HG03097 (cell line): ENCODE data around the gene DNAJA4.
"Not testable (repeated sequence)": the region's sequence is repeated elsewhere in the genome, so short reads cannot be mapped to it uniquely, and the experiment has no call there.

Source experiments
- ATAC-seq: cut with Tn5 transposase; IDR thresholded peaks from one replicate; pipeline ENCODE4 v1.9.1; 2021; ENCODE audit not compliant: unreplicated experiment, low FRiP score

DNAJA4 gene

GRCh38 chr15:78243491-78243941, 20.8 kb upstream of the DNAJA4 start:
- no peak for ATAC-seq

DNA sequence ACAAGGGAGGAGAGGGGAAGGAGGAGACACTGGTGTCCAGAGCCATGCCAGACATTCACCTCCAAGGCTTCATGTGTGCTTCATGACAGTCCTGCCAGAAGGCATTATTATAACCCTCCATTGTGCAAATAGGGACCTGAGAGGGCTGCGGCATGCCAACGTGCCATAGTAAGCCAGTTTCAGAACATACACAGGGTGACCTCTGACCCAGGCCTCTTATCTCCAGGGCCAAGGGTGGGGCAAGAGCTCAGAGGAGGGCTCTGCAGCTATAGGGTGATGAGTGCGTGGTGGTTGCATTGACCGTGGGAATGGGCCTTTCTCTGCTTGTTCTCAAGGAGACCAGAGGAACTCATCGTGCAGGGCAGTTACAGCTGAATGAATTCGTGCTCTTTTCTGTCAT, 20.3 kb upstream of the DNAJA4 start:
- no peak for ATAC-seq

DNA sequence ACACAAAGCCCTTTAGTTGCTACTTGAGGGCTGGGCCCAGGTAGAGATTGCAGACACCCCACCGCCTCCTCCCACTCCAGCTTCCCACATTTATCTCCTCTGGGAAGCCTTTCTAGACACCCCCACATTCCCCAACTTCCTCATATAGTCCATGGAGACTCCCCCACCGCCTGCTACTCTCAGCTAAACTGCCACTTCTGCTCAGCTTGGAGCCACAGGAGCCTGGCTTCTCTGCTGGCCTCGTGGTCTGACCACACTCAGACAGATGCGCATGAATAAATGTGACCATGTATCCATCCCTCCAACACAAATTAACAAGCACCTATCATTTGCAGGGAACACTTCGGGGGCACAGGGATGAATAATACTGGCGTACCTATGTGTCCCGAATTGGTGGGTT, 19.5 kb upstream of the DNAJA4 start:
- no peak for ATAC-seq

GRCh38 chr15:78245392-78245791, 19.0 kb upstream of the DNAJA4 start:
- ATAC-seq, result not testable (repeated sequence)

GRCh38 chr15:78245976-78246620, 18.3 kb upstream of the DNAJA4 start:
- not testable (repeated sequence) for ATAC-seq

GRCh38 chr15:78247911-78248310, 16.5 kb upstream of the DNAJA4 start:
- ATAC-seq, result no peak

- ATAC-seq, result no peak
Observed at GRCh38 chr15:78249131-78249530, 15.2 kb upstream of the DNAJA4 start.

DNA sequence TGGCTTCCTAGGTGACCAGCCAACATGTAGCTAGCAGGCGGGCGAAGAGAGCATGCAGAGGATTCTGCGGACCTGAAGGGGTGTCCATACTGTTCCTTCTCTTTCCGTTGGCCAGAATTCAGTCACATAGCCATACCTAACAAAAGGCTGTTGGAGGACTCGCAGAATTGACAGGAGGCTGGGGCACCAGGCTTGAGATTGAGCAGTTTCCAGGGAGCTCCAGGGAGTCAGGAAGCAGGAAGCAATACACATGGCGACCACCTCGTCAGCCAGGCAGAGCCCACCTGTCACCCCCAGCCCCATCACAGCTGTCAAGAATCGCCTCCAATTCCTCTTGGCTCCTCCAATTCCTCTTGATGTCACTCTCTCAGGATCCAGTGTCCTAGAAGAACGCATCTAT, 13.2 kb upstream of the DNAJA4 start:
- ATAC-seq, result no peak

- no peak for ATAC-seq
Observed at GRCh38 chr15:78255421-78256043, 8.8 kb upstream of the DNAJA4 start.

DNA sequence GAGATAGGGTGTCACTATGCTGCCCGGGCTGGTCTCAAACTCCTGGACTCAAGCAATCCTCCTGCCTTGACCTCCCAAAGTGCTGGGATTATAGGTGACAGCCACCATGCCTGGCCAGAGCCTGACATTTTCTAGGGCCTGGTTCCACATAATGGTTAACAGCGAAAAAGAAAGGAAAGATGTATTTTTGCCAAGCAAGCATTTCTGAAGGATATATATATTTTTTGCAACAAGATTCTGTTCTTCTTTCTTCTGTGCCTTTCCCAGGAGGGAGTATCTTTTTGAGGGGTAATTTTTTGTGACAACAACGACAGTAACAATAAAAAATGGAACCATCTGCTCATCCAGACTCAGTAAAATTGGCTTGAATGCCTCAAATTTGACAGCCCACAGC, 8.3 kb upstream of the DNAJA4 start:
- ATAC-seq, result no peak

DNA sequence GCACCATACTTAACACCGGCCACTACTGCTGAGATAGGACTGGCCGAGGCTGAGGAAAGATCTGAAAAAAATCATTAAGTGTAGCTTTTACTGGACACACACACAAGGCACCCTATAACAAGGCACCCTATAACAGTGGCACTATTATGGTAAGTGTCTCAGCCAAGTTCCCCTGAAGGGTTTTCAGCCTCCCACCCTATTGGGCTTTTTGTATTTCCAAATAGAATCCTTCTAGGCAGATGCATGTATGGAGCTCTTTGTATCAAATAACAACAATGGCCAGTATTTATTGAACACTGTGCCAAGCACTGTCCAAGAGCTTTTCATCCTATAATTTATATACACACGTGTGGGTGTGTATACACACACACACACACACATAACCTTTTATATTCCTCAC, 6.7 kb upstream of the DNAJA4 start:
- no peak for ATAC-seq

GRCh38 chr15:78259232-78259631, 5.1 kb upstream of the DNAJA4 start:
- ATAC-seq, result no peak

DNA sequence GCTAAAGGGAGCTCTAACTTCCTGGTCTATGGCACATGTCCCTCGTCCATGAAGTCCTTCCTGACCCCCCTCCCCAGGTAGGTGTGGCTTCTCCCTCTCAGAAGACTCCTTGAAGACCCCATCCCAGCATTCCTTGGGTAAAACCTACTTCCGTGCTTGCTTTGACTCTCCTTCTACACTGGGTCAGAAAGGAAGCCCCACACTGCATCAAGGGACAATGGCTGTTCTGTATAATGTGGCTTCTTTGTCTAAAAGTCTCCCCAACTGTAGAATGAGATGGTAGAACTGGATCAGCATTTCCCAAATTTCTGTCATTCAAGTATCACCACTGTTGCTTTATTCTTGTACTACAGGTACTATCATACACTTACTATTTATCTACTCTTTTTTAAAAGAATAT, 3.9 kb upstream of the DNAJA4 start:
- ATAC-seq, result no peak

GRCh38 chr15:78261062-78261461, 3.3 kb upstream of the DNAJA4 start:
- no peak for ATAC-seq

GRCh38 chr15:78263351-78263781, 996 bp upstream of the DNAJA4 start:
- no peak for ATAC-seq

DNA sequence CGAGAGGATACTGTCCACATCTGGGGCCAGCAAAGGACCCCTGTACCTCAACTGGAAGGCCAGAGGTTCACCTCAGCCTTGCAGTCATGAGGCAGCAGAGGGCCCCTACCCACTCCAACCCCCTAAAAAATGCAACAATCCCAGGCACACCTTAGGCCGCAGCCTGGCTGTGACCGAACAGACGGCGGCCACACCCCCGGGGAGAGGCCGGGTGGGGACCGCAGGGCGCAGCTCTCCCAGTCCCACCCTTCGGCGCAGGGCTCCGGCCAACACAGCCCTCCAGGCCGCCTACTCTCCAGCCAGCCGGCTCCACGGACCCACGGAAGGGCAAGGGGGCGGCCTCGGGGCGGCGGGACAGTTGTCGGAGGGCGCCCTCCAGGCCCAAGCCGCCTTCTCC, 457 bp upstream of the DNAJA4 start:
- ATAC-seq, result no peak

- ATAC-seq, result no peak
Observed at GRCh38 chr15:78265137-78265460, 737 bp downstream of the DNAJA4 start.

DNA sequence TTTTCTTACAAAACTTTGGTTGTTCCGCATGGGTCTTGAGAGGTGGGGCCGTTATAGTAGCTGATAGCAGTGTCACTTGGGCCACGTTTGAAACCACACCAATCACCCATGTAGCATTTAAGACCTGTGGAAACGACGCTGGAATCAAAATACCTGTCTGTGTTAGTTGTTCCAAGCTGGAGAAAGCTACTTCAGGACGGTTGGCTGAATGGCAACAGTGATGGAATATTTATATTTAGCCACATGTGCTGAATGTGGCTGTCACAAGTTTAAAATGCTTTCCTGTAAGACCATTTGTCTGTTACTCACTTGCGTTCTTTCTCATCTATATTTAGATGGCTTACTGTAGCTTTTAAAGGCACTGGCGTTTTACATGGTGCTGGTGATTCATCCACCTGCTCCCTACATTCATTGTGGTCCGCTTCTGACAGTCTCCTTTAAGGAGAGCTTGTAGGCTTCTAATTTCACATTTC, 1.4 kb downstream of the DNAJA4 start:
- ATAC-seq, result no peak

- no peak for ATAC-seq
Observed at GRCh38 chr15:78266229-78266628, 1.9 kb downstream of the DNAJA4 start.

- no peak for ATAC-seq
Observed at GRCh38 chr15:78266806-78267205, 2.4 kb downstream of the DNAJA4 start.

DNA sequence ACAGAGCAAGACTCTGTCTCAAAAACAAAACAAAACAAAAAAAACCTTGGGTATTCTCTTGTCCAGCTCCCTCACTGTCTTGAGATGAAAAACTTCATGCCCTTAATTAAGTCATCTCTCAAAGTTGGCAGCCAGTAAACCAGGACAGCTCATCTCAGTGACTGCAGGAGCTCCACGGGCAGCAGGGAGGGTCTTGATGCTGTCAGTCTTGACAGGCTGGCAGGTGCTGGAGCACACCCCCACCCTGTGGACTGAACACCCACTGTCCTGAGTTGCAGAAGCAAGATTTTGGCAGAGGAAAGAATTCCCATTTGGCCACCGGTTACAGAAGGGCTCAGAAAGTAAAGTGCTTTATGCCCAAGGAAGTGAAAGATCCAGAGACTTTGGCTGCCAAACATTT, 8.0 kb downstream of the DNAJA4 start:
- ATAC-seq, result no peak

GRCh38 chr15:78272776-78273175, 8.4 kb downstream of the DNAJA4 start:
- no peak for ATAC-seq

DNA sequence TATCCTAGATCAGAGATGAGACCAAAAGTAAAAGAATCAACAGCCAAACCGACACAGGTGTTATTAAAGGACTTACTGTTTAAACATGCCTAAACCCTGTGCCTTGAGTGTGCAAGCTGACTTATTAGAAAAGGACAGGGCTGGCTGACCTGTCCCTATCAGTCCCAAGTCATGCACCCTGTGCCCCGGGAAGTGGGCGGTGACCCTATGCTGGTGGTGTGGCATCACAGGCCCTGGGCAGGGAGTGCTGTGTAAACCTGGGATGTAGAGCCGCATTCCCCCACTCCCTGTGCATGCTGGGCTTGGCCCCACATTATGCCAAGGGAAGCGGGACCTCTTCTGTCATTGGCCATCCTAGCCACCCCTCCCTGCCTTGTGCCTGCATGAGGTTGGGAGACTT, 10.6 kb downstream of the DNAJA4 start:
- ATAC-seq, result no peak
